Spleen (tissue), 7 donors: Measurements from ENCODE around the gene GPBAR1.

Source experiments
- POLR2A ChIP-seq, 3 donors: fragments of 450-650 bp; IDR thresholded peaks; one replicate each; pipeline ENCODE4 v1.5.1; 2017; ENCODE audit warnings: antibody characterized with exemption in 3 of 3, mild to moderate bottlenecking in 1 of 3
- POLR2AphosphoS5 ChIP-seq, 3 donors: sonication (generic); formaldehyde crosslinking; IDR thresholded peaks; one replicate each; pipeline ENCODE4 v1.5.1; 2017; ENCODE audit warnings: antibody characterized with exemption in 3 of 3
- TF ChIP-seq, protein P1 (sequence below), 11 experiments: fragments of 200-600 bp in 7 of 11; fragments of 450-650 bp in 4 of 11; sonication (generic) in 4 of 11; IDR thresholded peaks in 8 of 11; conservative IDR thresholded peaks in 3 of 11; 1 replicate in 7 of 11; 2 replicates in 4 of 11; pipeline versions ENCODE4 v1.4.0 to v1.8.0; 2016 to 2021; ENCODE audit warnings: antibody characterized with exemption in 11 of 11, inconsistent platforms in 4 of 11, mild to moderate bottlenecking in 1 of 11
- donor health status: DM: no; HTN: no; CAD: no; lungs with moderate emphysema.
- donor health status: DM: no; HTN: no; CAD: no.
- donor health status: DM: no; HTN: no; CAD: no.

DNA sequence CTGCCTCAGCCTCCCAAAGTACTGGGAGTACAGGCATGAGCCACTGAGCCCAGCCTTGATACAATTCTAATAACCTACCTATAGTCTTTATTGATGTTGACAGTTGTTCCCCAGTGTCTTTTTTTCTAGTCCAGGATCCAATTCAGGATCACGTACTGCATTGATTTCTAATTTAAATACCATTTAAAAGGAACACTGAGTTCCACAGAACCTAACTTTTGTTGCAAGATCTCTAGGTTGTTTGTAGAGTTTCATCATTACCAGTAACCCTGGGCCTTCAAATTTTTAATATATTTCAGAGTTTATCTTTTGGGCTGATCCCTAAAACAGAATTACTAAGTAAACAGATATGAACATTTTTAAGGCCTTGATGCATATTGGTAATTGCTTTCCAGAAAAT, 52.5 kb downstream of the GPBAR1 start:
- TF ChIP-seq, protein P1, sequence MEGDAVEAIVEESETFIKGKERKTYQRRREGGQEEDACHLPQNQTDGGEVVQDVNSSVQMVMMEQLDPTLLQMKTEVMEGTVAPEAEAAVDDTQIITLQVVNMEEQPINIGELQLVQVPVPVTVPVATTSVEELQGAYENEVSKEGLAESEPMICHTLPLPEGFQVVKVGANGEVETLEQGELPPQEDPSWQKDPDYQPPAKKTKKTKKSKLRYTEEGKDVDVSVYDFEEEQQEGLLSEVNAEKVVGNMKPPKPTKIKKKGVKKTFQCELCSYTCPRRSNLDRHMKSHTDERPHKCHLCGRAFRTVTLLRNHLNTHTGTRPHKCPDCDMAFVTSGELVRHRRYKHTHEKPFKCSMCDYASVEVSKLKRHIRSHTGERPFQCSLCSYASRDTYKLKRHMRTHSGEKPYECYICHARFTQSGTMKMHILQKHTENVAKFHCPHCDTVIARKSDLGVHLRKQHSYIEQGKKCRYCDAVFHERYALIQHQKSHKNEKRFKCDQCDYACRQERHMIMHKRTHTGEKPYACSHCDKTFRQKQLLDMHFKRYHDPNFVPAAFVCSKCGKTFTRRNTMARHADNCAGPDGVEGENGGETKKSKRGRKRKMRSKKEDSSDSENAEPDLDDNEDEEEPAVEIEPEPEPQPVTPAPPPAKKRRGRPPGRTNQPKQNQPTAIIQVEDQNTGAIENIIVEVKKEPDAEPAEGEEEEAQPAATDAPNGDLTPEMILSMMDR (IDR thresholded peaks at IDR 0.05 in 8 of 11, conservative IDR thresholded peaks at IDR 0.05 in 3 of 11) = no peak
- no peak for TF ChIP-seq POLR2AphosphoS5 (IDR thresholded peaks at IDR 0.05)
- TF ChIP-seq POLR2A (IDR thresholded peaks at IDR 0.05) = no peak
